DND-41 (cell line): Measurements from ENCODE around the gene BRPF3.

Experiments
- ATAC-seq: fragments of 200-7000 bp; cut with Tn5 transposase; 3 replicates; pipeline ENCODE4 v1.9.1; 2021; ENCODE audit warnings: low read depth; ENCODE audit not compliant: insufficient read depth
- DNase-seq: peaks from one replicate; pipeline ENCODE4 v3.0.0-alpha.2; 2020
- H2AFZ ChIP-seq: 2 replicates; pipeline ENCODE4 v1.6.0; 2012; ENCODE audit warnings: low read depth, low read length
- H3K27ac ChIP-seq: 2 replicates; pipeline ENCODE4 v1.5.1; 2012; ENCODE audit warnings: low read length, inconsistent platforms
- H3K27me3 ChIP-seq: fragments of 200-600 bp; sonication (generic); 2 replicates; pipeline ENCODE4 v1.6.0; 2012; ENCODE audit warnings: low read length, mild to moderate bottlenecking, inconsistent platforms; ENCODE audit not compliant: insufficient read depth, poor library complexity
- H3K36me3 ChIP-seq: 2 replicates; pipeline ENCODE4 v1.5.1; 2012; ENCODE audit warnings: low read length, inconsistent platforms; ENCODE audit not compliant: insufficient read depth
- H3K4me1 ChIP-seq: 2 replicates; pipeline ENCODE4 v1.5.1; 2012; ENCODE audit warnings: mild to moderate bottlenecking, low read length; ENCODE audit not compliant: insufficient read depth
- H3K4me2 ChIP-seq: 2 replicates; pipeline ENCODE4 v1.6.0; 2012; ENCODE audit warnings: mild to moderate bottlenecking, moderate library complexity, low read length, inconsistent platforms; ENCODE audit not compliant: insufficient read depth
- H3K4me3 ChIP-seq, 2 experiments: fragments of 200-600 bp in 1 of 2; shearing (Covaris generic) in 1 of 2; 2 replicates each; pipeline ENCODE4 v1.5.1; 2012 to 2016; ENCODE audit warnings: inconsistent platforms in 2 of 2, low read length in 2 of 2, mild to moderate bottlenecking in 2 of 2, low read depth in 1 of 2, moderate library complexity in 1 of 2
- H3K79me2 ChIP-seq: 2 replicates; pipeline ENCODE4 v1.6.0; 2012; ENCODE audit warnings: low read length, inconsistent platforms; ENCODE audit not compliant: insufficient read depth
- H3K9ac ChIP-seq: 2 replicates; pipeline ENCODE4 v1.6.0; 2012; ENCODE audit warnings: low read depth, mild to moderate bottlenecking, inconsistent platforms, low read length, moderate library complexity
- H3K9me3 ChIP-seq: 2 replicates; pipeline ENCODE4 v1.5.1; 2012; ENCODE audit warnings: low read length, moderate library complexity, mild to moderate bottlenecking, inconsistent platforms; ENCODE audit not compliant: insufficient read depth, severe bottlenecking
- H4K20me1 ChIP-seq: 2 replicates; pipeline ENCODE4 v1.6.0; 2012; ENCODE audit warnings: low read length; ENCODE audit not compliant: insufficient read depth
- CTCF ChIP-seq: IDR thresholded peaks from 2 replicates; pipeline ENCODE4 v1.5.1; 2012; ENCODE audit warnings: borderline replicate concordance, low read length, moderate library complexity, mild to moderate bottlenecking; ENCODE audit not compliant: poor library complexity, severe bottlenecking; ENCODE audit errors: extremely low read depth
- EZH2 ChIP-seq: IDR thresholded peaks from 3 replicates; pipeline ENCODE4 v1.6.1; 2012; ENCODE audit warnings: borderline replicate concordance, low read depth, mild to moderate bottlenecking, moderate library complexity, low read length, inconsistent platforms; ENCODE audit not compliant: severe bottlenecking

Gene BRPF3

GRCh38 chr6:36267731-36268477, 71.4 kb downstream of the BRPF3 start:
- Histone ChIP-seq H4K20me1 (no peaks in the 10 kb centered on the region), H3K79me2 (no peaks in the 10 kb centered on the region), H3K4me3 (no peak overlapping the region), H3K9ac (no peak overlapping the region), H3K9me3 (peaks cover 8% of the 10 kb centered on the region), H3K4me2 (no peak overlapping the region), H3K27ac (no peak overlapping the region), H2AFZ (no peak overlapping the region), H3K36me3 (no peaks in the 10 kb centered on the region), H3K4me1 (no peaks in the 10 kb centered on the region), H3K27me3 (peaks cover 12% of the 10 kb centered on the region)
- no peak for DNase-seq
- TF ChIP-seq CTCF (no peak), EZH2 (no peak)
- ATAC-seq = no peak

DNA sequence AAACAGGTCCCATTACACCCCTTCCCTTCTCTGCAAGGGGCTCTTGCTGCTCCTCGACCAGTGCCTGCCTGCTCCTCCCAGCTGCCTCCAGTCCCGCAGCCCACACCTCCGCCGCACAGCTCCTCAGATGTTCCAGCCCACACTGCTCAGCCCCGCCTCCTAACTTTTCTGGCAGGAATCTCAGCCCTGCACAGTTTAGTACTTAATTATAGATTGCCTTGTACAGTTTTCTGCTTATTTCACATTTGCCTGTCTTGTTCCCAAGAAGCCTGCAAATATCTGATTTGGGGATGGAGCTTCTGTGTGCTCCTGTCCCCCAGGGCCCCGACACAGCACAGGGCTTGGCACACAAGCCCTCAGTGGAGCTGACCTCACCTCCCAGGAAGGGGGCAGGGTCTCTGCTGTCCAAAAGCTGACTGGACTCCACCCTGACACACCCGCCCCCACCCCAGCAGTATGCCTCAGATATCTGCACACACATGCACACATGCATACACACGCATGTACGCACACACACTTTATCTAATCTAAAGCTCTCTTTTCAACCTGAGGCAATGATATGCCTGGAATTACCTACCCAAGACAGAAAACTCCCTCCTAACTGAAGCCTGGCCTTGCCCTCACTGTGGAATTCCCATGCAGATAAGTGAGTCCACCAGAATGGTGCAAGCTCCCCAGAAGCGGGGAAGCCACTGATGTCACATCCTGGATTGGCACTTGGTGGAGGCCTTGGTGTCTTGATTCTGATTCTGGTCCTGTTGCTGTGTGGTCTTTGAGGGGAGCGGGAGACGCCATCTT, 72.1 kb downstream of the BRPF3 start:
- no peak overlapping the region for H3K9ac ChIP-seq
- H3K79me2 ChIP-seq = no peaks in the 10 kb centered on the region
- peaks cover 8% of the 10 kb centered on the region for H3K9me3 ChIP-seq
- no peaks in the 10 kb centered on the region for H4K20me1 ChIP-seq
- TF ChIP-seq CTCF (no peak), EZH2 (no peak)
- H3K27me3 ChIP-seq = peaks cover 12% of the 10 kb centered on the region
- ATAC-seq (no peak), DNase-seq (no peak)
- H3K4me3 ChIP-seq = no peak overlapping the region
- H3K4me1 ChIP-seq = no peaks in the 10 kb centered on the region
- H3K4me2 ChIP-seq = no peak overlapping the region
- no peak overlapping the region for H2AFZ ChIP-seq
- H3K36me3 ChIP-seq = no peaks in the 10 kb centered on the region
- H3K27ac ChIP-seq = no peak overlapping the region

- no peaks in the 10 kb centered on the region for H3K36me3 ChIP-seq
- no peaks in the 10 kb centered on the region for H4K20me1 ChIP-seq
- H3K4me2 ChIP-seq = no peak within 1 kb of the TSS
- no peak within 1 kb of the TSS for H3K27ac ChIP-seq
- H3K9me3 ChIP-seq = peaks cover 8% of the 10 kb centered on the region
- no peak for DNase-seq
- H3K9ac ChIP-seq = no peak within 1 kb of the TSS
- no peak within 1 kb of the TSS for H3K4me3 ChIP-seq
- no peaks in the 10 kb centered on the region for H3K4me1 ChIP-seq
- H3K27me3 ChIP-seq = peaks cover 14% of the 10 kb centered on the region
- TF ChIP-seq CTCF (no peak), EZH2 (no peak)
- H3K79me2 ChIP-seq = no peaks in the 10 kb centered on the region
- no peak for ATAC-seq
- H2AFZ ChIP-seq = no peak within 1 kb of the TSS
Observed at GRCh38 chr6:36269834-36270705, 73.5 kb downstream of the BRPF3 start, which contains the start of gene PNPLA1. Gene PNPLA1 (plus strand): TSS chr6:36270060. CDS start chr6:36270460, 400 bp downstream.
